Measurements from ENCODE around the gene LRP1B.
"Not testable (repeated sequence)": the region's sequence is repeated elsewhere in the genome, so short reads cannot be mapped to it uniquely, and the experiment has no call there.

The LRP1B gene

DNA sequence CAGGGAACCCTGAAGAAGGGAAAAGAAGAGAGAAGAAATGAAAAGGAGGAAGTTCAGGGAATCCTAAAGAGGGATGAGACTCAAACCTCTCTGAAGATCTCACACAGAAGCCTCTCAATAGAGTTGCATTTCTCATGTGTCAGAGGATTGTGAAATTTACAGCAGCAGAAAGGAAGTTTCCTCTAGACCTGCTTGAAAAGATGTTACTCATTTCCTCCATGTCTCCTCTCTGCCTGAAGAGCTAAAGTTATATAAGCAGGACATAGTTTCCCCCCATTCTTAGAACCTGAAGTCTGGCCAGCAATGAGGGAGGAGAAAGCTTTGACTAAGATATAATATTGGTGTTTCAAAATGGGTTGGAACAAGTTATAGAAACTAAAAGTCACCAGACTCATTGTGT is 1155.6 kb downstream of the LRP1B start:
- DNase-seq, result no peak

DNA sequence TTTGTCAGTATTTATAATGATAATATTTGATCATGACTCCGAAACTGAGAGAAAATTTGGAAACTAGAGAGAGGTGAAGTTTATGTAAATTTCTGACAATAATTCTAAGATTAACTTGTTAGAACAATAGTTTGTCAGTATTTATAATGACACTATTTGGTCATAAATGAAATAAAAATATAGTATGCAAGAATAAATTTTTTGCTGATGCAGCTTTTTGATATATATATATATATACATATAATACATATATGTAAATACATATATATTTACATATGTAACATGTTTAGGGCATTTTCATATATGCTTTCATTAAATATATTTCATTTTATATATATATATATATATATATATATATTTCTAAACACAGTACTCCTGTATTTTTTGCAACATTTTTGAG is 1158.1 kb downstream of the LRP1B start:
- no peak for DNase-seq

DNA sequence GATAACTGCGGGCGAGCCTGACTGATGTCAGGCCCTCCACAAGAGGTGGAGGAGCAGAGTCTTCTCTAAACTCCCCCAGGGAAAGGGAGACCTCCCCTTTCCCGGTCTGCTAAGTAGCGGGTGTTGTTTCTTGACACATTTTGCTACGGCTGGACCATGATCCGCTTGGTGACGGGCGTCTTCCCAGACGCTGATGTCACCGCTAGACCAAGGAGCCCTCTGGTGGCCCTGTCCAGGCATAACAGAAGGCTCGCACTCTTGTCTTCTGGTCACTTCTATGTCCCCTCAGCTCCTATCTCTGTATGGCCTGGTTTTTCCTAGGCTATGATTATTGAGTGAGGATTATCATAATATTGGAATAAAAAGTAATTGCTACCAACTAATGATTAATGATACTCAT is 1166.5 kb downstream of the LRP1B start:
- DNase-seq, result not testable (repeated sequence)

DNA sequence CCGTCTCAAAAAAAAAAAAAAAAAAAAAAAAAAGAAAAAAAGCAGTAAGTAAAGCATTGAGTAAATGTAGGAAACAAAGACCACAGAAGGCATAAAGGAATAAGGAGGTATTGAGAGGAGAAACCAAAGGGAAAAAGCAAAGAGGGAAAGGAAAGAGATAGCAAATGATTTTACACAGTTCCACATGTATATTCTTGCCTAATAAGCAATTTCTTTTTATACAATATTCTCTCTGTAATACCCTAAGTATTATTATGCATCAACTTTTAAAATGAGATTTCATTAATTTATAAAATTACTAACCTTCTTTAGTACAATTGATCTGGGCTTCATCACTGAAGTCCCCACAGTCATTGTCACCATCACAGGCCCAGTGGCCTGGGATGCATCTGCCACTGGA is 1180.9 kb downstream of the LRP1B start:
- DNase-seq, result no peak

DNA sequence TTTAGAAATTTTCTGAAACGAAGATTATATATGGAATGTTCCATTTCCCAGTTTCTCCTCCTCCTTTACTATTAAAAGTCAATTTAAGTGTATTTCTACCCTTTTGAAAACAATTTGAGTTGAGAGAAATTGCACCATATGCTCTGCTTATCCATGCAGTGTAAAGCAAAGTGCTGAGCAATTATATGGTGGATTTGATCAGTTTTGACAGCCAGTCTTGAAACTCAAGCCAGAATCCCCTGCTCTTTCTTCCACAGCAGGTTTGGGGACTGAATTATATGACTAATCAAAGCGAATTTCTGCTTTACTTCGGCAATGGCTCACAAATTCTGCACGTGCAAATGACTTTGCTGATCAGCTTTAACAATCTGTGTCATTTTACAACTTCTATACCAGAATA is 1183.6 kb downstream of the LRP1B start:
- no peak for DNase-seq

DNA sequence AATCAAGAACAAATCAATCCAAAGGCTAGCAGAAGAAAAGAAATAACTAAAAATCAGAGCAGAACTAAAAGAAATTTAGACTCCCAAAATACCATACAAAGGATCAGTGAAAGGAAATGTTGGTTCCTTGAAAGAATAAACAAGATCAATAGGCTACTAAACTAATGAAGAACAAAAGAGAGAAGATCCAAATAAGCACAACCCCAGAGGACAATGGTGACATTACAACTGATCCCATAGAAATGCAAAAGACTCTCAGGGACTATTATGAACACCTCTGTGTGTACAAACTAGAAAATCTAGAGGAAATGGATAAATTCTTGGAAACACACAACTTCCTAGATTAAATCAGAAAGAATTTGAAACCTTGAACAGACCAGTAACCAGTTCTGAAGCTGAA is 1186.9 kb downstream of the LRP1B start:
- no peak for DNase-seq

DNA sequence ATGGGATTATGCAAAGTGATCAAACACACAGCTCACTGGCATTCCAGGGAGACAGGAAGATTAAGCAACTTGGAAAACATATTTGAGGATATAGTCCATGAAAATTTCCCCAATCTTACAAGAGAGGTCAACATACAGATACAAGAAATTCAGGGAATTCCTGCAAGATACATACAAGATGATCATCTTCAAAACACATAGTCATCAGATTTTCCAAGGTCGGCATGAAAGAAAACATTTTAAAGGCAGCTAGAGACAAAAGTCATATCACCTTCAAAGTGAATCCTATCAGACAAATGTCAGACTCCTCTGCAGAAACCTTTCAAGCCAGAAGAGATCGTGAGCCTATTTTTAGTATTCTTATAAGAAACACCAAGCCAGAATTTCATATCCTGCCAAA is 1188.5 kb downstream of the LRP1B start:
- no peak for DNase-seq

DNA sequence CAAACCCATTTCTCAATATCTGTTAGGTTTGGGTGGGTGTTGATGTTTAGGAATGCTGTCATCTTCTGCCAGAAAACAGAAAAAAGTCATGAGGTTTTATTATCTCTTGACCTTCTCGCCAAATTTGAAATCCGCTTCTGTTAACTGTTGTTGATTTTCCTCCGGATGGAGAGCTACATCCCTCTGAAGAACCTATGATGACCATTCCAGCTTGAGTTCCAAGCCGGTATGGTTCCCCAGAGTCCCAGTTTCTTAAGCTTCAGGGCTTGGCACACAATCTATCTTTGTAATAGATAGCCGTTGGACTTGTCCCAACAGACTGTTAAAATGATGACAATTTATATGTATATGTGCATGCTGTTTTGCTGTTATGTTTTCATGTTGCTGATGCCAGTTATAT is 1201.0 kb downstream of the LRP1B start:
- no peak for DNase-seq

DNA sequence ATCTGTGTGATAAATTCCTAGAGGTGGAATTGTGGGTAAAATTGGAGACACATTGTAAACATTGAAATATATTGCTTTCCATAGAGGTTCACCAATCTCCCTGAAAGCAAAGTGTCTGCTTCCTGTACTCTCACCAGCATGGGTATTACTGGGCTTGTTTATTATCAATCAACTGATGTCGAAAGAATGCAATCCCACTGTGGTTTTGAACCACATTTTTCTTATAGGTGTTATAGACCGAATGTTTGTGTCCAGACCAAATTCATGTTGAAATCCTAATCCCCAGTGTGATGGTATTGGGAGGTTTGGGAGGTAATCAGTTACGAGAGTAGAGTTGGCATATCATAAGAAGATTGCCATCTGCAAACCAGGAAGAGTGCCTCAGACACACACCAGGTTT is 1212.4 kb downstream of the LRP1B start:
- DNase-seq, result no peak

DNA sequence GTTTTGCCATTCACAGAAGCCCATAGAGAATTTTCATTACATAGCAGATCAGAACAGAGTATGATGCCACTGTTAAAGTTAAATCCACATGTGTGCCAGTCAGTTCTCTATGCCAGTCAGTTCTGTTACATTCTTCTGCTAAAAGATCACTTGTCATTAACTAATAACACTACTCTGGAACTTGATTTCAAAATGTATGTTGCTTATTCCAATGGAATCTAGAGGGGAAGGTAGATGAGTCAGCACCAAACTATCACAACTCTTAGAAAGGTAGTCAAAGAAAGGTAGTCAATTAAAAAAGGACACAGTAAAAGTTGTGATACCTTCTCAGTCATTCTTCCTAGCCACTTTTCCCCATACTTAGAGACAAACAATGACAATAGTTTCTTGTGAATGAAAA is 1214.4 kb downstream of the LRP1B start:
- no peak for DNase-seq

DNA sequence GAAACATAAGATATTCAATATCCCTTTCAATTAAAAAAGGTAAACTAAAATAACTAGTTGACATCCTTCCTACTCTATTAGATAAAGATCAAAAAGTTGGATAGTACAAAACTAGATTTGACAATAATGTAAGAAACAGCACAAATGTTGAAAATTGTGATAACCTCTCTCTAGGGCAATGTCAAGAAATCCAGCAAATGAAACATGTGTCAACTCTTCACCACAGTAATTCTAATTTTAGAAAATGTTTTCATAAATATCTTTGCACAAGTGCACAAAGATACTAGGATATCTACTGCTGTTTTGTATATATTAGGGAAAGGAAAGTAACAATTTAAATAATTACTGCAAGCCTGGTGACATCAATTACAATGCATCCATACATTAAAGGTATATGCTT is 1220.1 kb downstream of the LRP1B start:
- DNase-seq, result no peak

DNA sequence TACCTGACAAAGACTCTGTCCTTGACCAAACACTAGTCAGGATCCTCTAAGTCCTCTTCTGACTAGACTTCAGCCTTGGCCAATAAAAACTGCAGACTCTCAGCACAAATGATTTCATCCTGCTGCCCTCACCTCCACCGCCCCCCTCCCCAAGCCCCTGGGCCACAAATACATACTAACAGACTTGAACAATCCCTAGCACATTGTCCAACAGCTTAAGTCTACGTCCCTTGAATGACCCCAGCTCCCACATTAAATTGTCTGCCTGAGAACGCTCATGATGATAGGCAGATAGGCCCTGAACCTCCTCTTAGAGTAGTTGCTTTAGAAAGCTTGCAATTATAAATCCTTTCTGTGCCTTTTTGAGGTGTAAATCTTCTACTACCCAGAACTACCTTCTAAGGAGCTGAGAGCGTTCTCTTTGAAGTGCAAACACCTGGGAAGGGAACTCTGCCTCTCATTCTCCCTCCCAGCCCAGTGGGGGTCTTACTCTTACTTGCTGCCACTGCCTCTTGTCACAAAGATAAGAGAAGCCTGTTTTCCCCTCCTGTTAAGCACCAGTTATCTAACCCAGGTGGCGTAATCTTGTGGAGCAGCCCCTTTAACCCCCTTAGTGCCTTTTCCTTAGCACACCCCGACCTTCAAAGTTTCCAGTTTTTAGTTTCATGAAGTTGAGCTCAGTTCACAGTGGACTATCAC is 1225.6 kb downstream of the LRP1B start:
- no peak for DNase-seq

DNA sequence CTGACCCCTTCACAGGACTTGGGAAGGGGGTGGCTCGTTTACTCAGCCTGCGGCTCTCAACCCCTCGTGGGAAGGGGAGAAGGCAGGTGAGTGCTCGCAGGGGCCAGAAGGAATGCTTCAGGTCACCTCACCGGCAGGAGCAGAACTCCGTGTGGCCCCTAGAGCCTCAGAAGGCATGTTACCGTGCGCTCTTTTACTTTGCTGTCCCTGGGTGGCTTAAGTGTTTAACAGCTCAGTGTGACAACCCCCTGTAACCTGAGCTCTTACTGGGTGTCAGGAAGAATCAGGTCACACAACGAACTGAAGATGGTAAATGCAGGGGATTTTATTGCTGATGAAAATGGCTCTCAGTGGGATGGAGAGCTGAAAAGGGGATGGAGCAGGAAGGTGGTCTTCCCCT is 1235.4 kb downstream of the LRP1B start:
- no peak for DNase-seq

DNA sequence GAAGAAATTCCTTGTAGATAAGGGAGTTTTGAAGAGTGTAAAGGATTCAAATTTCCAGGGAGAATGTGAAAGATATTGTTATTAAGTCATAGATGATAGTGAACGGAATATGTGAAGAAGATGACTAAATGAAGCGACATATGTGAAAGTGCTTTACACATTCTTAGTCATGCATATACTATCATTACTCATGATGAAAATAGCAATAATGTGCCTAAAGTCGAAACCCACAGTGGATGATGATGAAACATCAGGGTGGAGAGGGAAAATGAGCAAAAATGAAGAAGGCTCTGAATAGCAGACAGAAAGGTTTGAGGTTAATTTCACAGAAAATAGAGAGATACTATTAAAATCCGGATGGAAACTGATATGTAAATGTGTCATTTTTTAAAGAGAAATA is 1237.1 kb downstream of the LRP1B start:
- no peak for DNase-seq

DNA sequence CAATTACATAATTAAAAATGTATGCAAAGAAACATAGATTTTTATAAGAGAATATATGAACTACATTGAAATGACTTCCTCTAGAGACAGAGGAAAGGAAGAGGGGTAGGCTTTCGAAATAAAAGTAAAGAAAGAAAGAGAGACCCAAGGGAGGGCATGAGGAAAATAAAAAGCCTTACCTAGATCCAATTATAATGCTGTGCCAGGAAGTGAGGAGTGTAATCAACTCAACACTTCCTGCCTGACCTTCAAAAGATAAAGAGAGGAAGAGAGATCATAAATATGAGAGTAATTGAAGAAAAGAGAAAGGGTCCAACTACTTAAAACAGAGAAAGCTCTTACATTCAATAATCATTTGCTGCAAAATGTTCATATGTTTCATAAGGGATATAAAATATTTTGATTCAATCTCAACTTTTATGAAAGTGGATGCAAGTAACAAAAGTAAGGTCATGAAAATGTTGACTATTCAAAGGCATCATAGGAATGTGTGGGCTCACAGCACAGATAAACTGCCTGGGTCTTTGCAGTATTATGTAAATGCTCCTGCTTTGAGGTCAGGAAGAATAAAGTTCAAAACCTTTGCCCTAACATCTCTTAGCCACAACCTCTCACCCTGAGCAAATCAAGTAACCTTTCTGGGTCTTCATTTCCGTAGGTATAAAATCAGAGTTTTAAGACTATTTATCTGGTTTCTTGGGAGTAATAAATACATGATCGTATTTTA is 1237.7 kb downstream of the LRP1B start:
- DNase-seq, result no peak

DNA sequence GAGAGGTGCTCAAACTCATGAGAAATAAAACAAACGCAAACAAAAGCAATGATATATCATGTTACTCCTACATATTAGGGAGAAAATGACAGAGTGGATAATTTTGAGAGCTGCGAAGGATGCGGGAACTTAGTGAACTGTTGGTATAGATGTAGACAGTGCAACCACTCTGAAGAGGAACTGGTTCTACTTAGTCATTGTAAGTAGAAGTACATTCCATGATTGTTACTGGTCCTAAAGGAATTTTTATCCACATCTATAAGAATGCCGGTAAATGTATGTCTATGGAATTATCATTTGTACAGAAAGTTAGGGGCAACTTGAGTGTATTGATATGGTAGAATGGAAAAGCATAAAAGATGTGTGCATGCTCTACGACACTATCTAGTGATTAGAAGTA is 1238.4 kb downstream of the LRP1B start:
- DNase-seq, result no peak

DNA sequence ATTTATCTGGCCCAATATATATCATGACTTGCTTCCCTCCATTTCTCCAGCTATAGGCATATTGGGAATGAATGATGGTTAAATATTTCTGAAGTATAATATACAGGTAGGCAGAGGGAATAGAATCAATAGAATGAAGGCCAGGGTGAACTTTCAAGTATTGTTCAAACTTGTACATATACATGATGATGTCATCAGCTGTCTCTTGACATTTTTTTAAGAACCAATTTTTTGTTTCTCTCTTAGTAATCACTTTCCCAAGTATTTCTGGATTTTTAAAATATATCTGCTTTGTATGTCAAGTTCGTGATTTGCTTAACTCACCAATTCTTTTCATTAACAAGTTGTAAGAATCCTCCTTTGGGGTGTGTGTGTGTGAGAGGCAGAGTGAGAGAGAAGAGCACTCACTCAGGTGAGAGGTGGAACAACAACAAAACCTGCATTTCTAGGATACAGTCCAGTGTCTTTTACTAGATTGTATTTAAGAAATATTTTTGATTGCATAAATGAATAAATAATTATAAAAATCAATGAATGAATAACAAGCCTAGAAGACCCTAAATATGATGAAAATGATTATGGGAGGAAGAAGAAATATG is 1239.1 kb downstream of the LRP1B start:
- no peak for DNase-seq

DNA sequence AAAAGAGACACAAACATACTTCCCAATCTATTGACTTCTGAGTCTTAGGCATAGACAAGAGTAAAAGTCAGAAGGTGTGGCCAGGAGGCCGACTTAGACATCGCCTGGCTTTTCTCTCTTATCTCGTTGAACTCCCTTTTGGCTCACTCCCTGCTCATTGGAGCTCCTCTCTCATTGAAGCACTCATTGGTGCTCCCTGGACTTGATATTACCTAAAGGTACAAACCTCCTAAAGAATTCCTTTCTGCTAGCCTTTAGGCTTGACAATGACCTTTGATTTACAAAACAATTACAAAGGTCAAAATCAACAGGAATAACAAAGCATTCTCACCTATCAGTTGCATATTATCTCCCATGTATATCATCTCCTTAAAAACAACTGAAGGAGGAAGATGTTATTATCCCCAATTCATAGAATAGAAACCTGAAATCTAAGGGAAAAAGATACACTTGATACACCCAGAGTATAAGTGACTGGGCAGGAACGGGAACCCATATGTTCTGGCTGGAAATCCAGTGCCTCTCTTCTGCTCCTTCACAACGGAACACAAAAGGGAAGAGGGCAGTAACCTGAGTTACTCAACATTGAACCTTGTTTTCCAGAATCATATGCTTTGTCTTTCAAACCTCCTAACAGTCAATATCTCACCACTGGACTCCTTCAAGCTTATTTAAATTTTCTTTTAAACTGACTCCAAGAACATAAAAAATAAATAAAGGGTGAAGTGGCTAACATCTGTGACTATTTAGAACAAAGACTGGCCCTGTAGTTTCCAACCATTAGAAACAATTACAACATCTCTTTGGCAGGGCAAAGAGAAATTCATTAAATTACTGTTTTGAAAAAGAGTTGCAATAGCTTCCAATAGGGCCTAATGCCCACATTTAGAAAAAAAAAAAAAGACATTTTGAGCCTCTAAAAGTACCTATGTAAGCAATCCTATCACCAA is 1247.9 kb downstream of the LRP1B start:
- no peak for DNase-seq

DNA sequence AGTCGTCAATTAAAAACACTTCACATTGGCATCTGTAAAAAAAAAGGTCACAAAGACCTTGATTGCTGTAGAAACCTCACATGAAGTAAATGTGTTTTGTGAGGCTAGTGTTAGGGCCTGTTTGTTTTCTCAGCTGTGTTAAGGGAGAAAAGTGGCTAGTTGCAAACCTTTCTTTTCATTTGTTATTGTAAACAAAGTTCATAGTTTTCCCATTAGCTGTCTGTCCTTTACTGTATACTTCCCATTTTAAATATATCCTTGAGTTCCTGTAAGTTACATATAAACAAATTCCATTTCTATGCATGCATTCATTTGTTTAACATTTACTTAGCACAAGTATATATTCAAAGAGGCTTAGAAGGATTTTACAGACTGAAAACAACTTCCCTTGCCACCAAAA is 1250.2 kb downstream of the LRP1B start:
- no peak for DNase-seq

DNA sequence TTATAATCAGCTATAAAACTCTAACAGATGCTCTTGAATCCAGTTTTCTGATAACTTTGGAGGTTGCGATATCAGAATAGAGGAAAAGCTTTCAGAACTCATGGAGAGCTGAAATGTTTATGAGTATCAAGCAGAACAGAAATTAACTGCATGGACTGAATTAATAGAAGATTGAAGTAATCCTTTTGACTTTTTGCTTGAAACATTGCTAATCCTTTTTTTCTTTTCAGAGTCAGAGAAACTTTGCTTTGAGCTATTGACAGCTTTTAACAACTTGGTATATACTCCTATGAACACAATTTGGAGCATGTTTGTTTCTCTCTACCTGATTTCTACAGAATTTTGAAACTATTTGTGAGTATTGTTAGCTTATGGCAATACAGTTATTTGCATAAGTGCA is 1254.8 kb downstream of the LRP1B start:
- DNase-seq, result no peak

DNA sequence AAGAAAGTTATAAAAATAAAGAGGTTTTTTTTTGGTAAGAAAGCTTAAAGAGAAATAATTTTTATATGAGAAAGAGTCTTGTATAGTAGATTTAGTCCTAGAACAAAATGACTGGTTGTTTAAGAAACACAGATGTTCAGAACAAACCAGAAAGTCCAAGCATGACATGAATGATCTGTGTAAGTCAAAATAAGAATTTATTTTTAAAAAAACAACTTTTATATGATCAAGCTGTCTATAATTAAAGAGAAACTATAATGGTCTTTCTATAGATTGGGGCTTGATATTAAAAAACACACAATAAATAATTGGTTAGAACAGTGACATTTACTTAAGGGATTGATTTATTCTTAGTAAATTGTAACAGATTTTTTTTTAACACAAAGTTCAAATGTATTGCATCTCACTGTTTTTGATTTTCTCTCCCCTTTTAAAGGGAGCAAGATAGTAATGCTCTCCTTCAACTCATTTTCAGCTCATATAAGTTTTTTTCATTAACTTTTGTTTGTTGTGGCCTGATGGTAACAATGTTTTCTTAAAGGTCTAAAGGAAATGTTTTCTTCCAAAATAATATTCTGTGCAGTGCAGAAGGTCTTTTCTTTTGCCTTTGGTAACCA is 1256.8 kb downstream of the LRP1B start:
- no peak for DNase-seq

DNA sequence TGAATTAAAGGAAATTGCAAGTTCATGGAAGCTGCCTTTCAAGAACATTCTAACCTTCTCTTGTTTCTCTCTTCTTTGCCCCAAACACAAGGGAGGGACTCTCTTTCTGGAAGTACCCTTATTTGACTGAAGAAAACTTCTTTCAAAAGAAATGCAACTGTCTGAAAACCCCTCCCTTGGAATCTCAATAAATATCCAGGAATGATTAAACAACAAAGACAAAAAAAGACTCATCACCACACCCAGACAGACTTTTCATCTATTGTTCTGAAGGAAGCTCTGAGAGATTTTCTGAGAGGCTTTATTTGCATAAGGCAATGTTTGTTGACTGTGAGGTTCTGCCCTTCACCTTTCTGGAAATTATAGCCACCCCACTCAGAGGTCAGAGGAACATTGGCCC is 1260.9 kb downstream of the LRP1B start:
- no peak for DNase-seq

DNA sequence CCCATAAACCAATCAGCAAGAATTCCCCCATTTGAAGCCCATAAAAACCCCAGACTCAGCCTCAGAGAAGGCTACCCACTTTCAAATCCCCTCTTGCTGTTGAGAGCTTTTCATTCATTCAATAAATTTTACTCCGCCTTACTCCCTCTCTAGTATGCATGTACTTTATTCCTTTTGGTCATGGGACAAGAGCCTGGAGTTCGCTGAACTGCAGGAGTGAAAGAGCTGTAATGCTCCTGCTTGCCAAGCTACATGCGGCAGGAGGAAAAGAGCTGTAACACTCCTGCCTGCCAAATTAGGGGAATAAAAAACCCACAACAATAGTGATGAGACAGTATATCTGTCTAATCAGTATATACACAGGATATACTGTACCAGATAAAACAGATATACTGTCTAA is 1261.7 kb downstream of the LRP1B start:
- DNase-seq, result no peak

Data from stimulated activated CD4-positive, alpha-beta T cell treated with anti-CD3 and anti-CD28 coated beads, Interleukin-15, amount 100 ng/mL, for 24 hours (primary cell).